GM23338 (cell line): ENCODE data around the gene PAQR8.

ENCODE experiments used
- EZH2 ChIP-seq: fragments of 200-600 bp; sonication (generic); IDR thresholded peaks from one replicate; pipeline ENCODE4 v1.8.0; 2017; ENCODE audit warnings: antibody characterized with exemption, mild to moderate bottlenecking, low read depth; ENCODE audit not compliant: unreplicated experiment
- JUNB ChIP-seq: IDR thresholded peaks from one replicate; pipeline ENCODE4 v1.6.1; 2016; ENCODE audit warnings: antibody characterized with exemption; ENCODE audit not compliant: unreplicated experiment
- POLR2AphosphoS5 ChIP-seq: IDR thresholded peaks from 2 replicates; pipeline ENCODE4 v1.6.1; 2016; ENCODE audit warnings: antibody characterized with exemption, low read depth
- ZNF331 ChIP-seq: fragments of 250-450 bp; sonication (Bioruptor Pico); IDR thresholded peaks from 2 replicates; pipeline ENCODE4 v1.5.0; 2020; ENCODE audit warnings: low read depth, mild to moderate bottlenecking, moderate library complexity
- TF ChIP-seq, protein P1 (sequence below), 2 experiments: fragments of 200-600 bp in 1 of 2; sonication (generic) in 1 of 2; conservative IDR thresholded peaks; 2 replicates each; pipeline versions ENCODE4 v1.5.1 to v1.6.1; 2016 to 2017; ENCODE audit warnings: antibody characterized with exemption in 2 of 2, low read depth in 2 of 2, mild to moderate bottlenecking in 2 of 2, moderate library complexity in 1 of 2
- TF ChIP-seq, protein P2 (sequence below): IDR thresholded peaks from one replicate; pipeline ENCODE4 v1.6.1; 2018; ENCODE audit warnings: antibody characterized with exemption; ENCODE audit not compliant: unreplicated experiment

DNA sequence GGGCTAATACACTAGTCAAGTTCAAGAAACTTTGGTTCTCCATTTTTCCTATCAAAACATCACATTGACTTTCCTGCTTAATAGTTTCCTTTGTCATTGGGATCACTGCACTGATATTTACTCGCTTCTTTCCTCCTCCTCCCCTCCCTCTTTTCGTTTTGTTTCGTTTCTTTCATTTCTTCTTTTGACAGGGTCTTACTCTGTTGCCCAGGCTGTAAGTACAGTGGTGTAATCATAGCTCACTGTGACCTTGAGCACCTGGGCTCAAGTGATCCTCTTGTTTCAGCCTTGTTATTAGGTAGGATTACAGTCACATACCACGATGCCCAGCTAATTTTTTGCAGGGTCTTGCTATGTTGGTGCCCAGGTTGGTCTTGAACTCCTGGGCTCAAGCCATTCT is 12.3 kb downstream of the PAQR8 start:
- TF ChIP-seq, protein P1, sequence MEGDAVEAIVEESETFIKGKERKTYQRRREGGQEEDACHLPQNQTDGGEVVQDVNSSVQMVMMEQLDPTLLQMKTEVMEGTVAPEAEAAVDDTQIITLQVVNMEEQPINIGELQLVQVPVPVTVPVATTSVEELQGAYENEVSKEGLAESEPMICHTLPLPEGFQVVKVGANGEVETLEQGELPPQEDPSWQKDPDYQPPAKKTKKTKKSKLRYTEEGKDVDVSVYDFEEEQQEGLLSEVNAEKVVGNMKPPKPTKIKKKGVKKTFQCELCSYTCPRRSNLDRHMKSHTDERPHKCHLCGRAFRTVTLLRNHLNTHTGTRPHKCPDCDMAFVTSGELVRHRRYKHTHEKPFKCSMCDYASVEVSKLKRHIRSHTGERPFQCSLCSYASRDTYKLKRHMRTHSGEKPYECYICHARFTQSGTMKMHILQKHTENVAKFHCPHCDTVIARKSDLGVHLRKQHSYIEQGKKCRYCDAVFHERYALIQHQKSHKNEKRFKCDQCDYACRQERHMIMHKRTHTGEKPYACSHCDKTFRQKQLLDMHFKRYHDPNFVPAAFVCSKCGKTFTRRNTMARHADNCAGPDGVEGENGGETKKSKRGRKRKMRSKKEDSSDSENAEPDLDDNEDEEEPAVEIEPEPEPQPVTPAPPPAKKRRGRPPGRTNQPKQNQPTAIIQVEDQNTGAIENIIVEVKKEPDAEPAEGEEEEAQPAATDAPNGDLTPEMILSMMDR (conservative IDR thresholded peaks at IDR 0.05; ENCODE audit: low read depth in 2 of 2), result no peak
- TF ChIP-seq EZH2, result no peak
- TF ChIP-seq, protein P2, sequence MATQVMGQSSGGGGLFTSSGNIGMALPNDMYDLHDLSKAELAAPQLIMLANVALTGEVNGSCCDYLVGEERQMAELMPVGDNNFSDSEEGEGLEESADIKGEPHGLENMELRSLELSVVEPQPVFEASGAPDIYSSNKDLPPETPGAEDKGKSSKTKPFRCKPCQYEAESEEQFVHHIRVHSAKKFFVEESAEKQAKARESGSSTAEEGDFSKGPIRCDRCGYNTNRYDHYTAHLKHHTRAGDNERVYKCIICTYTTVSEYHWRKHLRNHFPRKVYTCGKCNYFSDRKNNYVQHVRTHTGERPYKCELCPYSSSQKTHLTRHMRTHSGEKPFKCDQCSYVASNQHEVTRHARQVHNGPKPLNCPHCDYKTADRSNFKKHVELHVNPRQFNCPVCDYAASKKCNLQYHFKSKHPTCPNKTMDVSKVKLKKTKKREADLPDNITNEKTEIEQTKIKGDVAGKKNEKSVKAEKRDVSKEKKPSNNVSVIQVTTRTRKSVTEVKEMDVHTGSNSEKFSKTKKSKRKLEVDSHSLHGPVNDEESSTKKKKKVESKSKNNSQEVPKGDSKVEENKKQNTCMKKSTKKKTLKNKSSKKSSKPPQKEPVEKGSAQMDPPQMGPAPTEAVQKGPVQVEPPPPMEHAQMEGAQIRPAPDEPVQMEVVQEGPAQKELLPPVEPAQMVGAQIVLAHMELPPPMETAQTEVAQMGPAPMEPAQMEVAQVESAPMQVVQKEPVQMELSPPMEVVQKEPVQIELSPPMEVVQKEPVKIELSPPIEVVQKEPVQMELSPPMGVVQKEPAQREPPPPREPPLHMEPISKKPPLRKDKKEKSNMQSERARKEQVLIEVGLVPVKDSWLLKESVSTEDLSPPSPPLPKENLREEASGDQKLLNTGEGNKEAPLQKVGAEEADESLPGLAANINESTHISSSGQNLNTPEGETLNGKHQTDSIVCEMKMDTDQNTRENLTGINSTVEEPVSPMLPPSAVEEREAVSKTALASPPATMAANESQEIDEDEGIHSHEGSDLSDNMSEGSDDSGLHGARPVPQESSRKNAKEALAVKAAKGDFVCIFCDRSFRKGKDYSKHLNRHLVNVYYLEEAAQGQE, result no peak
- TF ChIP-seq POLR2AphosphoS5, result no peak
- TF ChIP-seq JUNB, result no peak
- no peak for TF ChIP-seq ZNF331
